AG04450 (cell line): ENCODE results near the gene ARL9. TPM values are rescaled to one million over a fixed set of nuclear protein-coding genes. Genes with fewer than 3 reads are reported as not detected.

Source experiments
- CTCF ChIA-PET: fragments of 300-600, 350-600 bp; formaldehyde crosslinking; extraction: SDS; loops from one replicate; lab custom pipeline; 2022; ENCODE audit warnings: antibody characterized with exemption, inconsistent platforms; lab: Charles Lee
- POLR2A ChIA-PET: fragments of 350-600 bp; formaldehyde crosslinking; extraction: SDS; loops from one replicate; lab custom pipeline; 2021; ENCODE audit warnings: antibody characterized with exemption, inconsistent platforms; lab: Yijun Ruan, JAX
- DNase-seq: peaks from one replicate; pipeline ENCODE4 v3.0.0-alpha.2; 2011; ENCODE audit warnings: low read depth, low spot score
- H3K27ac ChIP-seq: one replicate; pipeline ENCODE4 v1.5.1; 2012; ENCODE audit warnings: low read depth, low read length, control low read depth
- H3K27me3 ChIP-seq: one replicate; pipeline ENCODE4 v1.6.0; 2012; ENCODE audit warnings: low read length; ENCODE audit not compliant: control insufficient read depth, insufficient read depth
- H3K4me3 ChIP-seq: 2 replicates; pipeline ENCODE4 v1.5.1; 2011; ENCODE audit warnings: mild to moderate bottlenecking, low read depth, low read length, control low read depth
- H3K9me3 ChIP-seq: 2 replicates; pipeline ENCODE4 v1.5.1; 2012; ENCODE audit warnings: low read length; ENCODE audit not compliant: control insufficient read depth, insufficient read depth
- CTCF ChIP-seq: IDR thresholded peaks from 2 replicates; pipeline ENCODE4 v1.5.1; 2011; ENCODE audit warnings: low read depth, low read length, control low read depth, inconsistent platforms
- polyA plus RNA-seq: library from polyadenylated mRNA; depleted of rRNA; stranded (reverse); fragments of >200 nt; gene quantifications from 2 replicates; pipeline ENCODE4 v1.2.3, GENCODE V29; 2011

The ARL9 gene
- polyA plus RNA-seq, 1 experiment: 0.68 TPM

GRCh38 chr4:56469489-56470210 lies 35.9 kb upstream of the ARL9 start:
- Histone ChIP-seq H3K27me3 (no peaks in the 10 kb centered on the region), H3K4me3 (no peak overlapping the region), H3K27ac (no peak overlapping the region), H3K9me3 (no peaks in the 10 kb centered on the region; the same call in 1 of the 2 replicates)
- ChIA-PET CTCF (interaction anchor here (0.6 to 2.6 kb wide), 3 partner anchors 13 to 367 kb away, joined by 3 to 10 read pairs (median 6); no protein-coding TSS in a partner anchor), POLR2A (no interaction called here)
- no peak for DNase-seq
- no peak for TF ChIP-seq CTCF

- ChIA-PET CTCF (interaction anchor here (1.5 kb wide), 1 partner anchor 361 kb away, joined by 3 read pairs; no protein-coding TSS in a partner anchor), POLR2A (no interaction called here)
- no peak for TF ChIP-seq CTCF
Observed at GRCh38 chr4:56475917-56476316, 29.7 kb upstream of the ARL9 start.

GRCh38 chr4:56477192-56477702 lies 28.3 kb upstream of the ARL9 start:
- Histone ChIP-seq H3K27ac (no peak overlapping the region), H3K9me3 (no peaks in the 10 kb centered on the region), H3K27me3 (no peaks in the 10 kb centered on the region), H3K4me3 (no peak overlapping the region)
- ChIA-PET POLR2A (no interaction called here), CTCF (no interaction called here)
- DNase-seq: no peak
- no peak for TF ChIP-seq CTCF

More at GRCh38 chr4:56475917-56476316, 29.7 kb upstream of the ARL9 start:
- H3K4me3 ChIP-seq: no peak overlapping the region
- H3K9me3 ChIP-seq: no peaks in the 10 kb centered on the region
- H3K27ac ChIP-seq: no peak overlapping the region
- H3K27me3 ChIP-seq: no peaks in the 10 kb centered on the region
- no peak for DNase-seq

GRCh38 chr4:56480691-56481090 lies 24.9 kb upstream of the ARL9 start:
- no peak overlapping the region for H3K4me3 ChIP-seq
- TF ChIP-seq CTCF: no peak
- ChIA-PET POLR2A (no interaction called here), CTCF (interaction anchor here (1.0 kb wide), 1 partner anchor 356 kb away, joined by 6 read pairs; no protein-coding TSS in a partner anchor)
- no peak overlapping the region for H3K27ac ChIP-seq
- DNase-seq: no peak
- H3K27me3 ChIP-seq: no peaks in the 10 kb centered on the region
- H3K9me3 ChIP-seq: no peaks in the 10 kb centered on the region

- Histone ChIP-seq H3K9me3 (no peaks in the 10 kb centered on the region), H3K27me3 (no peaks in the 10 kb centered on the region), H3K27ac (no peak overlapping the region), H3K4me3 (no peak overlapping the region)
- CTCF ChIA-PET: no interaction called here
- DNase-seq: no peak
- POLR2A ChIA-PET: no interaction called here
- TF ChIP-seq CTCF: no peak
Observed at GRCh38 chr4:56496241-56496640, 9.3 kb upstream of the ARL9 start.
